Occipital lobe (tissue), 2 donors: ENCODE measurements around the gene GAA. TPM values are rescaled to one million over a fixed set of nuclear protein-coding genes. Genes with fewer than 3 reads are reported as not detected.

Source experiments
- DNase-seq: peaks from one replicate; lab custom pipeline; 2025; lab: John Stamatoyannopoulos, UW
- total RNA-seq: library from RNA; depleted of rRNA; stranded (reverse); fragments of >200 nt; gene quantifications from one replicate; pipeline ENCODE4 v1.2.3, GENCODE V29; 2014

The GAA gene
- total RNA-seq, 1 donor from 2014 or later: 14.3 TPM

- DNase-seq: no peak
These were observed 2.2 kb downstream of the GAA start for GRCh38 chr17:80103449-80104085.

GRCh38 chr17:80104321-80104955 lies 3.1 kb downstream of the GAA start:
- no peak for DNase-seq

- DNase-seq: no peak
These were observed 3.6 kb downstream of the GAA start for GRCh38 chr17:80104956-80105375.

- DNase-seq: no peak
These were observed 4.4 kb downstream of the GAA start for GRCh38 chr17:80105762-80106161.

GRCh38 chr17:80106176-80106575 lies 4.8 kb downstream of the GAA start:
- no peak for DNase-seq

- no peak for DNase-seq
These were observed 5.4 kb downstream of the GAA start for GRCh38 chr17:80106751-80107150.

GRCh38 chr17:80107231-80108021 lies 6.0 kb downstream of the GAA start:
- DNase-seq: no peak

- DNase-seq: no peak
These were observed 6.9 kb downstream of the GAA start for GRCh38 chr17:80108036-80108971.

GRCh38 chr17:80109066-80109660 lies 7.8 kb downstream of the GAA start:
- DNase-seq: no peak

GRCh38 chr17:80109713-80110446 lies 8.5 kb downstream of the GAA start:
- DNase-seq: no peak

GRCh38 chr17:80110447-80110812 lies 9.0 kb downstream of the GAA start:
- no peak for DNase-seq

GRCh38 chr17:80110927-80111701 lies 9.7 kb downstream of the GAA start:
- DNase-seq: no peak

- DNase-seq: no peak
These were observed 10.5 kb downstream of the GAA start for GRCh38 chr17:80111702-80112470.

- no peak for DNase-seq
These were observed 11.2 kb downstream of the GAA start for GRCh38 chr17:80112471-80113032.

GRCh38 chr17:80113033-80113484 lies 11.7 kb downstream of the GAA start:
- DNase-seq: no peak

- no peak for DNase-seq
These were observed 13.4 kb downstream of the GAA start for GRCh38 chr17:80114758-80115157.

GRCh38 chr17:80115159-80115558 lies 13.8 kb downstream of the GAA start:
- DNase-seq: no peak

- DNase-seq: no peak
These were observed 15.0 kb downstream of the GAA start for GRCh38 chr17:80116276-80116920.
